Urinary bladder (tissue), 4 donors: Measurements from ENCODE around the gene ABCE1. TPM values are rescaled to one million over a fixed set of nuclear protein-coding genes. Genes with fewer than 3 reads are reported as not detected.

Experiments
- DNase-seq: peaks from one replicate; pipeline ENCODE4 v3.0.0-alpha.2; 2015; ENCODE audit errors: extremely low spot score
- H3K27ac ChIP-seq: one replicate; pipeline ENCODE4 v1.5.1; 2013; ENCODE audit warnings: low read depth, mild to moderate bottlenecking, moderate library complexity
- H3K36me3 ChIP-seq: one replicate; pipeline ENCODE4 v1.6.1; 2013; ENCODE audit warnings: mild to moderate bottlenecking, moderate library complexity; ENCODE audit not compliant: insufficient read depth
- H3K4me1 ChIP-seq: one replicate; pipeline ENCODE4 v1.6.1; 2013; ENCODE audit warnings: mild to moderate bottlenecking, moderate library complexity; ENCODE audit not compliant: insufficient read depth
- H3K4me3 ChIP-seq: one replicate; pipeline ENCODE4 v1.5.1; 2013; ENCODE audit warnings: low read depth, low read length
- WGBS: extraction: QIAGEN DNeasy Blood & Tissue Kit; methylation state at CpG from one replicate; pipeline ENCODE4 v1.1.7; 2013; 5-methylcytosine and 5-hydroxymethylcytosine counted together
- polyA plus RNA-seq: library from polyadenylated mRNA; stranded (reverse); fragments of 200-250 nt; gene quantifications from one replicate; pipeline ENCODE4 v1.2.3, GENCODE V29; 2013
- small RNA-seq: library from RNA; depleted of rRNA; stranded (forward); fragments of <200 nt; gene quantifications from one replicate; pipeline ENCODE3, GENCODE V24; 2014
- total RNA-seq: library from RNA; depleted of rRNA; stranded (reverse); fragments of >200 nt; gene quantifications from one replicate; pipeline ENCODE4 v1.2.3, GENCODE V29; 2014
- donor health status: healthy with polysubstance abuse.
- donor health status: healthy.

Gene ABCE1
- total and polyA plus RNA-seq, 2 donors = 25.1 to 130 TPM

- H3K27ac ChIP-seq = no peak overlapping the region
- no peaks in the 10 kb centered on the region for H3K4me1 ChIP-seq
- no peaks in the 10 kb centered on the region for H3K36me3 ChIP-seq
- no peak overlapping the region for H3K4me3 ChIP-seq
- 88% methylated on average over 1 of the region's 1 CpG for WGBS
- DNase-seq = no peak
These were observed 72.1 kb downstream of the ABCE1 start for GRCh38 chr4:145170223-145170622.

GRCh38 chr4:145171911-145172310 lies 73.8 kb downstream of the ABCE1 start:
- H3K36me3 ChIP-seq = no peaks in the 10 kb centered on the region
- H3K4me3 ChIP-seq = no peak overlapping the region
- 93% methylated on average over 1 of the region's 1 CpG for WGBS
- no peak overlapping the region for H3K27ac ChIP-seq
- no peaks in the 10 kb centered on the region for H3K4me1 ChIP-seq
- no peak for DNase-seq

- whole genome bisulfite sequencing = 67% methylated on average over 9 of the region's 9 CpGs
- no peaks in the 10 kb centered on the region for H3K4me1 ChIP-seq
- peak overlapping the region; percentile 18 for H3K27ac ChIP-seq
- H3K36me3 ChIP-seq = no peaks in the 10 kb centered on the region
- DNase-seq = no peak
- H3K4me3 ChIP-seq = no peak overlapping the region
These were observed 78.7 kb downstream of the ABCE1 start for GRCh38 chr4:145176641-145177432.

GRCh38 chr4:145177511-145177905 lies 79.4 kb downstream of the ABCE1 start:
- DNase-seq = no peak
- H3K27ac ChIP-seq = peak overlapping the region; percentile 2
- WGBS = 3% methylated on average over 4 of the region's 4 CpGs
- no peaks in the 10 kb centered on the region for H3K36me3 ChIP-seq
- no peaks in the 10 kb centered on the region for H3K4me1 ChIP-seq
- H3K4me3 ChIP-seq = peak overlapping the region; percentile 88

DNA sequence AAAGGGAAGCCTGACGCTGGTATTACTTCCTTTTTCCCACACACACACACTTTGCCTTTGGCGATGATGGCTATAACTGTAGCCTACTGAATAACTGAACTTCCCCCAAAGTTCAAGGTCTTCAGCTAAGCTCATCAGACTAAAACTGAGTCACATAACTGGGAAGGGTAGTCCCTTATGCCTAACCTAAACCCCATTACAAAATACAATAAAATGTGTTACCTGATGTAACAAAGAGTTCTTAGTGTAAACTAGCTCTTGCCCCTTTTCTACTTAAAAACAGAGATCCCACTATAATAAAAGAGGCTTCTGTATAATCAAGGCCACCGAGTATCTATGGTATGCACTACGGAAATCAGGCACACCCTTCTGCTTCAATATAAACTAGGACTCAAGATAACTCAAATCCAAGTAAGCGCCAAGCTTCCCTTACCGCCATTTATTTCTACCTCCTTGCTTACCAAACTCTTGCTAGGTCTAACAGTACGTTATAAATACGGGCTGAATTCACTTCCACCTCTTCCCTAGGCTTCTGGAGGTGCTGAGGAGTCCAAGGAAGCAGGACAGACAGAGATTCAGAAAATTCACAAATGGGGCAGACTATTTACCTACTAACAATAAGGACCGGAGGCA lies 79.9 kb downstream of the ABCE1 start:
- Histone ChIP-seq H3K36me3 (no peaks in the 10 kb centered on the region), H3K4me3 (peak overlapping the region; percentile 88), H3K27ac (peak overlapping the region; percentile 2), H3K4me1 (no peaks in the 10 kb centered on the region)
- 8% methylated on average over 9 of the region's 9 CpGs for WGBS
- DNase-seq = no peak

DNA sequence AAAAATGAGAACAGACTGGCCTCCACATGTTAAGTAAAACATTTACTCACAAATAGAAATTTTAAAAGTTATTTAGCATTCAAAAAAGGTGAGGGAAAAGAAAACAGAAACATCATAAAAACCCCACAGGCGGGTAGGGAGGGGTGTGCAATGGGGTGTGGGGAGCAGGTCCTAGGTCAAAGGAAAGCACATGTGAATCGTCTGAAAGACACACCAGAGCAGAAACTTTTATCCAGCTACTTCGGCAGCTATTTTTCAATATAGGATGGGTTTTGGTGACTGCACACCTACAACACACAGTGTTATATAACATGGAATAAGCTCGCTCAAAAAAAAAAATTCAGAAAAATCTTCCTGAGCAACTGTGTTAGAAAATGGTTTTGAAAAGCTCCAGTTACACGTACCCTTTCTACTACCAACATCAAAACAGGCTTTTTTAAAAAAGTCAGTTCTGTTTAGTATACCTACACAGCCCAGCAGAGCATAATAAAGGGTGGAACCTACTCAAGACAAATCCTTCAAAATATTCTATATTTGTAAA lies 80.7 kb downstream of the ABCE1 start:
- Histone ChIP-seq H3K4me1 (no peaks in the 10 kb centered on the region), H3K4me3 (peak overlapping the region; percentile 88), H3K27ac (peak overlapping the region; percentile 100), H3K36me3 (no peaks in the 10 kb centered on the region)
- 9% methylated on average over 5 of the region's 5 CpGs for WGBS
- DNase-seq = no peak

Small RNA genes lying within 50 kb of the gene (small RNA-seq; reads per million reads assigned to genes)
- not detected for gene RF00019

Other genes with a start within 250 kb of the ABCE1 start
- 51.1 TPM for gene ANAPC10, start 115 bp upstream of the ABCE1 start, total RNA-seq
- 20.6 TPM for gene ANAPC10, start 115 bp upstream of the ABCE1 start, polyA plus RNA-seq
- gene OTUD4, start 82.3 kb downstream of the ABCE1 start, total RNA-seq = 60.5 TPM
- 14.6 TPM for gene OTUD4, start 82.3 kb downstream of the ABCE1 start, polyA plus RNA-seq